Loucy (cell line): ENCODE measurements around the gene ATP5PO.

Source experiments
- H2AFZ ChIP-seq: fragments of 200-600 bp; sonication (generic); 2 replicates; pipeline ENCODE4 v1.6.0; 2016; ENCODE audit warnings: antibody characterized with exemption, mild to moderate bottlenecking, low read length, moderate library complexity
- H3F3A ChIP-seq: fragments of 200-600 bp; 2 replicates; pipeline ENCODE4 v1.6.0; 2016; ENCODE audit warnings: antibody characterized with exemption, low read depth, mild to moderate bottlenecking
- H3K27me3 ChIP-seq: fragments of 200-600 bp; sonication (generic); 2 replicates; pipeline ENCODE4 v1.6.1; 2014; ENCODE audit warnings: low read length, mild to moderate bottlenecking; ENCODE audit not compliant: insufficient read depth, poor library complexity, severe bottlenecking
- H3K36me3 ChIP-seq: fragments of 200-600 bp; sonication (generic); 2 replicates; pipeline ENCODE4 v1.6.1; 2016; ENCODE audit warnings: low read length; ENCODE audit not compliant: insufficient read depth
- H3K4me1 ChIP-seq: fragments of 200-600 bp; sonication (generic); 2 replicates; pipeline ENCODE4 v1.5.1; 2014; ENCODE audit warnings: low read length, mild to moderate bottlenecking; ENCODE audit not compliant: insufficient read depth, poor library complexity, severe bottlenecking
- H3K4me2 ChIP-seq: fragments of 200-600 bp; sonication (generic); 2 replicates; pipeline ENCODE4 v1.6.0; 2014; ENCODE audit warnings: antibody characterized with exemption, low read length, low read depth, mild to moderate bottlenecking; ENCODE audit not compliant: poor library complexity, severe bottlenecking
- H3K4me3 ChIP-seq: fragments of 200-600 bp; sonication (generic); 2 replicates; pipeline ENCODE4 v1.5.1; 2014; ENCODE audit warnings: low read length, mild to moderate bottlenecking, mixed read lengths; ENCODE audit not compliant: poor library complexity, severe bottlenecking
- H3K79me2 ChIP-seq: fragments of 200-600 bp; sonication (generic); 2 replicates; pipeline ENCODE4 v1.6.1; 2014; ENCODE audit warnings: low read length; ENCODE audit not compliant: insufficient read depth
- H3K9ac ChIP-seq: fragments of 200-600 bp; sonication (generic); 2 replicates; pipeline ENCODE4 v1.6.0; 2014; ENCODE audit warnings: mild to moderate bottlenecking, low read depth, low read length, moderate library complexity; ENCODE audit not compliant: poor library complexity, severe bottlenecking
- H3K9me2 ChIP-seq: fragments of 200-600 bp; sonication (generic); replicated peaks from 2 replicates; pipeline ENCODE4 v1.6.1; 2016; ENCODE audit warnings: low read depth, low read length, mixed read lengths
- H3K9me3 ChIP-seq: fragments of 200-600 bp; sonication (generic); 2 replicates; pipeline ENCODE4 v1.6.1; 2014; ENCODE audit warnings: mild to moderate bottlenecking, antibody characterized with exemption, low read length, low read depth; ENCODE audit not compliant: insufficient read depth
- H4K20me1 ChIP-seq: fragments of 200-600 bp; sonication (generic); 2 replicates; pipeline ENCODE4 v1.6.0; 2014; ENCODE audit warnings: antibody characterized with exemption, low read length, mild to moderate bottlenecking; ENCODE audit not compliant: insufficient read depth, poor library complexity, severe bottlenecking
- CTCF ChIP-seq: fragments of 200-600 bp; sonication (generic); conservative IDR thresholded peaks from 2 replicates; pipeline ENCODE4 v1.5.1; 2014; ENCODE audit warnings: mild to moderate bottlenecking, antibody characterized with exemption, low read length
- EZH2phosphoT487 ChIP-seq: fragments of 200-600 bp; IDR thresholded peaks from 2 replicates; pipeline ENCODE4 v1.6.1; 2018; ENCODE audit warnings: antibody characterized with exemption, mild to moderate bottlenecking, moderate library complexity, borderline replicate concordance

The ATP5PO gene

DNA sequence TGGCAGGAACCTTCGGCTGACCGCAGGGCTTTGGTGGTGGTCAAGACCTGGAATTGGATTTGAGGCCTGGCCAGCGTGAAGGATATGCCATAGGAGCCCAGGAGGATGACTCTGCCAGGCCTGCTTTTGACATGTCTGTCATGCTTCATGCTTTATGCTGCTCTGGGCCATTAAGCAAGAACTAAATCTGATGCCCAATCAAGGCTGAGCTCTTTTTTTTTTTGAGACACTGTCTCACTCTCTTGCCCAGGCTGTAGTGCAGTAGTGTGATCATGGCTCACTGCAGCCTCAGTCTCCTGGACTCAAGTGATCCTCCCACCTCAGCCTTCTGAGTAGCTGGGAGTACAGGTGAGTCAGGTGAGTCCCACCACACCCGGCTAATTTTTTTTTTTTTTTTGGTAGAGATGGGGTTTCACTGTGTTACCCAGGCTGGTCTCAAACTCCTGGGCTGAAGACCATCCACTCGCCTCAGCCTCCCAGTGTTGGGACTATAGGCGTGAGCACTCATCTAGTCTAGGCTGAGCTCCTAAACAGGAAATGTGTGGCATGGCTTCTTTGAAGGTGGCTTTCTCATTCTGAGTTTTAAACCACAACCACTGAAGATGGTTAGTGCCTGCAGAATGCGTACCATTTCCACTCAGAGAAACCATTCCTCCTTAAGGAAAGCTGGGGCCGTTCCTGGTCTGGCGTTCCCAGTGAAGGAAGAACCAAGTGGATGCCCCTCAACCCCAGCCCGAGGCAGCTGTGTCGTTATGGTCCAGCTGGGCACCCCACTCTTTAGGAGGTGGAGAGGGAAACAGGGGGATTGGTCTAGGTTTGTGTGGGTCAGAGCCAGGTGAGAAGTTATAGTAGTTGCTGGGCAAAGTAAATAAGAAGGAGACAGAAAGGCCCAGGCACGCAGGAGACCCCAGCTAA is 34.2 kb upstream of the ATP5PO start:
- H3K36me3 ChIP-seq = peaks cover 20% of the 10 kb centered on the region; the same call in 1 of the 2 replicates
- peak overlapping the region; percentile 92 for H3K4me2 ChIP-seq
- H3F3A ChIP-seq = peaks cover 16% of the 10 kb centered on the region
- no peaks in the 10 kb centered on the region; the same call in 1 of the 2 replicates for H3K9me3 ChIP-seq
- no peak overlapping the region for H2AFZ ChIP-seq
- peak overlapping the region; percentile 75 for H3K4me3 ChIP-seq
- peak overlapping the region; percentile 98 for H3K9ac ChIP-seq
- no peaks in the 10 kb centered on the region for H3K27me3 ChIP-seq
- H3K9me2 ChIP-seq = no peaks in the 10 kb centered on the region
- H3K79me2 ChIP-seq = peaks cover 40% of the 10 kb centered on the region
- TF ChIP-seq EZH2phosphoT487 (no peak), CTCF (no peak)
- no peaks in the 10 kb centered on the region for H4K20me1 ChIP-seq
- peaks cover 59% of the 10 kb centered on the region for H3K4me1 ChIP-seq

DNA sequence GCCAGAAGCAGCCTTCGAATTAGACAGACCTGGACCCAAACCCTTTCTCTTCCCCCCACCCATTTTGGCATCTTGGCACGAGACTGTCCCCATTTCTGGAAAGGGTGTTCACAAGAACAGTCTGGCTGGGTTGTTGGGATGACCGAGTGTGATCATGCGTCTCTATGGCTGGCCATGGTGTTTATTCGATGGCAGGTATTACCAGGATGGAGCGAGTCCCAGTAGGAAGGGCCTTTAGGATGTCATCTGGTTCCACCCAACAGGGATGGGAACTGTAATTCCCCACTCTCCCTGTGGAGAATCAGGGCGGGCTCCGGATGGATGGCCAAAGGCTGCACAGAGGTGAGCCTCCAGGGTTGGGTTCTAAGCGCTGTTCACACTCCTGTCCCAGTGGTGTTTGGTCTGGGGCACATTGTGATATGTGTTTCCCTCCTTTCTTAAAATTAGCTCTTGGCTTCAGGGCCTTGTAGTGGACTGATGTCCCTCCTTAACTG is 33.4 kb upstream of the ATP5PO start:
- peaks cover 40% of the 10 kb centered on the region for H3K79me2 ChIP-seq
- H2AFZ ChIP-seq = no peak overlapping the region
- peaks cover 59% of the 10 kb centered on the region for H3K4me1 ChIP-seq
- H3K4me3 ChIP-seq = peak overlapping the region; percentile 75
- H3F3A ChIP-seq = peaks cover 16% of the 10 kb centered on the region
- H3K9me2 ChIP-seq = no peaks in the 10 kb centered on the region
- H3K9ac ChIP-seq = peak overlapping the region; percentile 98
- no peaks in the 10 kb centered on the region for H3K27me3 ChIP-seq
- no peak for TF ChIP-seq EZH2phosphoT487
- TF ChIP-seq CTCF = no peak
- H3K9me3 ChIP-seq = no peaks in the 10 kb centered on the region; the same call in 1 of the 2 replicates
- peak overlapping the region; percentile 92 for H3K4me2 ChIP-seq
- no peaks in the 10 kb centered on the region for H4K20me1 ChIP-seq
- H3K36me3 ChIP-seq = peaks cover 13% of the 10 kb centered on the region; the same call in 1 of the 2 replicates

GRCh38 chr21:33948096-33948950 is 32.7 kb upstream of the ATP5PO start:
- Histone ChIP-seq H3K9me3 (no peaks in the 10 kb centered on the region; the same call in 1 of the 2 replicates), H4K20me1 (no peaks in the 10 kb centered on the region), H3K36me3 (peaks cover 8% of the 10 kb centered on the region; the same call in 1 of the 2 replicates), H3K4me1 (peaks cover 59% of the 10 kb centered on the region), H3F3A (peaks cover 16% of the 10 kb centered on the region), H3K79me2 (peaks cover 40% of the 10 kb centered on the region), H3K27me3 (no peaks in the 10 kb centered on the region), H3K4me2 (peak overlapping the region; percentile 92), H3K9ac (peak overlapping the region; percentile 98), H3K4me3 (peak overlapping the region; percentile 75), H3K9me2 (no peaks in the 10 kb centered on the region), H2AFZ (peak overlapping the region; percentile 7; the same call in 1 of the 2 replicates)
- TF ChIP-seq CTCF = no peak
- no peak for TF ChIP-seq EZH2phosphoT487
